ENCODE measurements around the gene TSC22D1.

DNA sequence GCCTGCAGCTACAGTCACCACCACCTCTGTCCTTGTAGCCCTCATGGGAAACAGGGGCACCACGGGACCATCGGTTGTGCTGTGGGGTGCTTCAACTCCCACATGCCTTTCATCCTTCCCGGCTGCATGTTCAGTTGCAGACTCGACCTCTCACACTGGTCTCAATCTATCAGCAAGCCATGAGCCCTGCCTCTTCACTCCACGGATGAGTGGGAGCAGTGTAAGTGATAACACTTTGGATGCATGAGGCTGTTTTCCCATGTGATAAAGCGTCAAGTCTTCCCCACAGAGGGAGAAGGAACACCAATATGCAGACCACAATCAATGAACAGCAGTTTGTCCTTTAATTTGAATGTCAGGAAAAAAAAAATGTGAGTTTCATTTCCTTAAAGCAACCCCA, 190.3 kb downstream of the TSC22D1 start:
- TF ChIP-seq, protein P1, sequence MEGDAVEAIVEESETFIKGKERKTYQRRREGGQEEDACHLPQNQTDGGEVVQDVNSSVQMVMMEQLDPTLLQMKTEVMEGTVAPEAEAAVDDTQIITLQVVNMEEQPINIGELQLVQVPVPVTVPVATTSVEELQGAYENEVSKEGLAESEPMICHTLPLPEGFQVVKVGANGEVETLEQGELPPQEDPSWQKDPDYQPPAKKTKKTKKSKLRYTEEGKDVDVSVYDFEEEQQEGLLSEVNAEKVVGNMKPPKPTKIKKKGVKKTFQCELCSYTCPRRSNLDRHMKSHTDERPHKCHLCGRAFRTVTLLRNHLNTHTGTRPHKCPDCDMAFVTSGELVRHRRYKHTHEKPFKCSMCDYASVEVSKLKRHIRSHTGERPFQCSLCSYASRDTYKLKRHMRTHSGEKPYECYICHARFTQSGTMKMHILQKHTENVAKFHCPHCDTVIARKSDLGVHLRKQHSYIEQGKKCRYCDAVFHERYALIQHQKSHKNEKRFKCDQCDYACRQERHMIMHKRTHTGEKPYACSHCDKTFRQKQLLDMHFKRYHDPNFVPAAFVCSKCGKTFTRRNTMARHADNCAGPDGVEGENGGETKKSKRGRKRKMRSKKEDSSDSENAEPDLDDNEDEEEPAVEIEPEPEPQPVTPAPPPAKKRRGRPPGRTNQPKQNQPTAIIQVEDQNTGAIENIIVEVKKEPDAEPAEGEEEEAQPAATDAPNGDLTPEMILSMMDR (conservative IDR thresholded peaks at IDR 0.05; ENCODE audit: low read length) = no peak
- TF ChIP-seq EZH2phosphoT487 (IDR thresholded peaks at IDR 0.05; ENCODE audit: borderline replicate concordance, low read depth, low read length) = no peak
